ENCODE data around the gene HNF1B.

DNA sequence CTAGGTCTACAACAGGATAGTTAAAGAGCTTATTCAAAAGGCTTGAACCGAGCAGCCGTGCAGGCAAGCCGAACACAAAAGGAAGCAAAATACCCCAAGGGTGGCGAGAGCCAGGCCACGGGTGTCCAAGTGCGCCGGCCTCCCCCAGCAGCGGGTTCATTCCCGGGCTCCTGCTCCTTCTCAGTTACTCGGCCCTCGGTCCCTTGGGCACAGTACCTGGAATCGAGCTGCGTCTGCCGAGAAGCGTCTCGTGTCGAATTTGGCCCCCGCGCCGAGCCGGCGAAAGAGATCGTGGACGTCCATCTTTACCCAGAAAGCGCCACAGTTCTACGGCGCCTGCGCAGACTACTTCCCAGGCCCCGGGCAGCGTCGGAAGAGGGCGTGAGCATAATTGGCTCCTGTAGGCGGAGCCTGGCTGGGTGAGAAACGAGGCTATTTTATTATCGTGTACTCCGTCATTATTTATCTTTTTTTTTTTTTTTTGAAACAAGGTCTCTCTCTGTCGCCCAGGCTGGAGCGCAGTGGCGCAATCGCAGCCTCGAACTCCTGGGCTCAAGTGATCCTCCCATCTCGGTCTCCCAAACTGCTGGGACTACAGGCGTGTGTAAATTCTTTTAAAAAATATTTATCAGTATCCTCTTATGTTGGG, 101.6 kb downstream of the HNF1B start, which contains the start of gene DDX52:
- TF ChIP-seq, protein P1, sequence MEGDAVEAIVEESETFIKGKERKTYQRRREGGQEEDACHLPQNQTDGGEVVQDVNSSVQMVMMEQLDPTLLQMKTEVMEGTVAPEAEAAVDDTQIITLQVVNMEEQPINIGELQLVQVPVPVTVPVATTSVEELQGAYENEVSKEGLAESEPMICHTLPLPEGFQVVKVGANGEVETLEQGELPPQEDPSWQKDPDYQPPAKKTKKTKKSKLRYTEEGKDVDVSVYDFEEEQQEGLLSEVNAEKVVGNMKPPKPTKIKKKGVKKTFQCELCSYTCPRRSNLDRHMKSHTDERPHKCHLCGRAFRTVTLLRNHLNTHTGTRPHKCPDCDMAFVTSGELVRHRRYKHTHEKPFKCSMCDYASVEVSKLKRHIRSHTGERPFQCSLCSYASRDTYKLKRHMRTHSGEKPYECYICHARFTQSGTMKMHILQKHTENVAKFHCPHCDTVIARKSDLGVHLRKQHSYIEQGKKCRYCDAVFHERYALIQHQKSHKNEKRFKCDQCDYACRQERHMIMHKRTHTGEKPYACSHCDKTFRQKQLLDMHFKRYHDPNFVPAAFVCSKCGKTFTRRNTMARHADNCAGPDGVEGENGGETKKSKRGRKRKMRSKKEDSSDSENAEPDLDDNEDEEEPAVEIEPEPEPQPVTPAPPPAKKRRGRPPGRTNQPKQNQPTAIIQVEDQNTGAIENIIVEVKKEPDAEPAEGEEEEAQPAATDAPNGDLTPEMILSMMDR (IDR thresholded peaks at IDR 0.05), result peak in 1 of 6 experiments; percentile 13
- peak in 3 of 4 donors; percentile 36 to 73 (median 68) for TF ChIP-seq POLR2A (IDR thresholded peaks at IDR 0.05)
- no peak for TF ChIP-seq EP300 (IDR thresholded peaks at IDR 0.05)
- peak in 1 of 2 donors; percentile 81 for TF ChIP-seq POLR2AphosphoS5 (IDR thresholded peaks at IDR 0.05)
